ENCODE data around the gene BACH2.

DNA sequence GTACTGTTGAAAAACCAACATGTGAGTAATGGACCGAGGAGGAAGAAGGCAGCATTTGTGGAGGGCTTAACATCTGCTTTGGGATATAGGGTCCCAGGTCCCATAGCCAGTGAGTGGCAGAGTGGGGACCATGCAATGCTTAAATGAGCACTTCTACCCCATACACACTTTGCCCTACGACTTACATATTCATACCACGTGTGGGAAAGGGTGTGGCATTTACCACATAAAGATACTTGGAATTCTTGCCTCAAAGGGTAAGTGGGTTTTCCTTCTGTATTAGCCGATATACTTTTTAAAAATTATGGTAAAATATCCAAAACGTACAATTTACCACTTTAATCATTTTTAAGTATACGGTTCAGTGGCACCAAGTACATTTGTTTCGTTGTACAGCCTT is 199.3 kb downstream of the BACH2 start:
- no peak for TF ChIP-seq SMC3 (conservative IDR thresholded peaks at IDR 0.05; ENCODE audit: insufficient read depth, low read depth, low read length)
- TF ChIP-seq, protein P1, sequence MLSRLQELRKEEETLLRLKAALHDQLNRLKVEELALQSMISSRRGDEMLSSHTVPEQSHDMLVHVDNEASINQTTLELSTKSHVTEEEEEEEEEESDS (CRISPR knock-in tag; IDR thresholded peaks at IDR 0.05), result no peak
- no peak for TF ChIP-seq TRIM24 (IDR thresholded peaks at IDR 0.05)
- TF ChIP-seq ZNF384 (IDR thresholded peaks at IDR 0.05; ENCODE audit: low read depth, low read length), result no peak
- TF ChIP-seq TBP (optimal IDR thresholded peaks at IDR 0.05; ENCODE audit: low read depth, low read length), result no peak
- TF ChIP-seq, protein P2, sequence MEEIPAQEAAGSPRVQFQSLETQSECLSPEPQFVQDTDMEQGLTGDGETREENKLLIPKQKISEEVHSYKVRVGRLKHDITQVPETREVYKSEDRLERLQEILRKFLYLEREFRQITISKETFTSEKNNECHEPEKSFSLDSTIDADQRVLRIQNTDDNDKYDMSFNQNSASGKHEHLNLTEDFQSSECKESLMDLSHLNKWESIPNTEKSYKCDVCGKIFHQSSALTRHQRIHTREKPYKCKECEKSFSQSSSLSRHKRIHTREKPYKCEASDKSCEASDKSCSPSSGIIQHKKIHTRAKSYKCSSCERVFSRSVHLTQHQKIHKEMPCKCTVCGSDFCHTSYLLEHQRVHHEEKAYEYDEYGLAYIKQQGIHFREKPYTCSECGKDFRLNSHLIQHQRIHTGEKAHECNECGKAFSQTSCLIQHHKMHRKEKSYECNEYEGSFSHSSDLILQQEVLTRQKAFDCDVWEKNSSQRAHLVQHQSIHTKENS (CRISPR knock-in tag; IDR thresholded peaks at IDR 0.05), result no peak

All from K562 (cell line).